HUES6 (cell line): ENCODE data around the gene ADAMTS15.

Experiments
- H3K27ac ChIP-seq: 2 replicates; pipeline ENCODE4 v1.7.0; 2013; ENCODE audit warnings: low read depth, mild to moderate bottlenecking, low read length, inconsistent platforms
- H3K27me3 ChIP-seq: 2 replicates; pipeline ENCODE4 v1.6.1; 2013; ENCODE audit warnings: low read length; ENCODE audit not compliant: control insufficient read depth, insufficient read depth
- H3K36me3 ChIP-seq: 2 replicates; pipeline ENCODE4 v1.6.1; 2013; ENCODE audit warnings: low read length; ENCODE audit not compliant: control insufficient read depth, insufficient read depth
- H3K4me1 ChIP-seq: 2 replicates; pipeline ENCODE4 v1.6.1; 2013; ENCODE audit warnings: low read length; ENCODE audit not compliant: control insufficient read depth, insufficient read depth
- H3K4me3 ChIP-seq: 2 replicates; pipeline ENCODE4 v1.5.1; 2013; ENCODE audit warnings: low read depth, low read length
- H3K9ac ChIP-seq: one replicate; pipeline ENCODE4 v1.6.1; 2013; ENCODE audit warnings: mild to moderate bottlenecking, low read length
- H3K9me3 ChIP-seq: 2 replicates; pipeline ENCODE4 v1.6.1; 2013; ENCODE audit warnings: low read depth, low read length; ENCODE audit not compliant: control insufficient read depth, insufficient read depth

Gene ADAMTS15

GRCh38 chr11:130408401-130408890, 40.0 kb upstream of the ADAMTS15 start:
- peaks cover 10% of the 10 kb centered on the region for H3K27me3 ChIP-seq
- no peak overlapping the region for H3K4me3 ChIP-seq
- peaks cover 27% of the 10 kb centered on the region for H3K4me1 ChIP-seq
- H3K36me3 ChIP-seq = no peaks in the 10 kb centered on the region
- H3K9me3 ChIP-seq = no peaks in the 10 kb centered on the region
- no peak overlapping the region for H3K27ac ChIP-seq
- no peak overlapping the region for H3K9ac ChIP-seq

GRCh38 chr11:130408901-130409300, 39.5 kb upstream of the ADAMTS15 start:
- Histone ChIP-seq H3K4me3 (no peak overlapping the region), H3K4me1 (peaks cover 22% of the 10 kb centered on the region), H3K9ac (no peak overlapping the region), H3K27me3 (peaks cover 10% of the 10 kb centered on the region), H3K36me3 (no peaks in the 10 kb centered on the region), H3K27ac (no peak overlapping the region), H3K9me3 (no peaks in the 10 kb centered on the region)

- H3K36me3 ChIP-seq = no peaks in the 10 kb centered on the region
- H3K4me1 ChIP-seq = peaks cover 14% of the 10 kb centered on the region
- H3K27ac ChIP-seq = no peak overlapping the region
- H3K9ac ChIP-seq = no peak overlapping the region
- no peaks in the 10 kb centered on the region for H3K9me3 ChIP-seq
- H3K27me3 ChIP-seq = peaks cover 10% of the 10 kb centered on the region
- no peak overlapping the region for H3K4me3 ChIP-seq
Measured at GRCh38 chr11:130409594-130410388, 38.7 kb upstream of the ADAMTS15 start.

- Histone ChIP-seq H3K9me3 (no peaks in the 10 kb centered on the region), H3K4me3 (no peak overlapping the region), H3K36me3 (no peaks in the 10 kb centered on the region), H3K27ac (no peak overlapping the region), H3K4me1 (peaks cover 14% of the 10 kb centered on the region; the same call in 1 of the 2 replicates), H3K27me3 (peaks cover 8% of the 10 kb centered on the region; the same call in 1 of the 2 replicates), H3K9ac (no peak overlapping the region)
Measured at GRCh38 chr11:130411223-130411622, 37.2 kb upstream of the ADAMTS15 start.

- Histone ChIP-seq H3K27me3 (peaks cover 8% of the 10 kb centered on the region; the same call in 1 of the 2 replicates), H3K36me3 (no peaks in the 10 kb centered on the region), H3K27ac (no peak overlapping the region), H3K4me1 (peaks cover 15% of the 10 kb centered on the region; the same call in 1 of the 2 replicates), H3K9me3 (no peaks in the 10 kb centered on the region), H3K9ac (no peak overlapping the region), H3K4me3 (no peak overlapping the region)
Measured at GRCh38 chr11:130413405-130414106, 34.9 kb upstream of the ADAMTS15 start.

GRCh38 chr11:130414107-130415080, 34.1 kb upstream of the ADAMTS15 start:
- peaks cover 20% of the 10 kb centered on the region; the same call in 1 of the 2 replicates for H3K4me1 ChIP-seq
- no peak overlapping the region for H3K27ac ChIP-seq
- peaks cover 8% of the 10 kb centered on the region; the same call in 1 of the 2 replicates for H3K27me3 ChIP-seq
- H3K4me3 ChIP-seq = no peak overlapping the region
- no peak overlapping the region for H3K9ac ChIP-seq
- no peaks in the 10 kb centered on the region for H3K9me3 ChIP-seq
- no peaks in the 10 kb centered on the region for H3K36me3 ChIP-seq

GRCh38 chr11:130415731-130416529, 32.5 kb upstream of the ADAMTS15 start:
- H3K9me3 ChIP-seq = no peaks in the 10 kb centered on the region
- H3K27ac ChIP-seq = no peak overlapping the region
- peaks cover 13% of the 10 kb centered on the region; the same call in 1 of the 2 replicates for H3K4me1 ChIP-seq
- 0 out of 2 replicates have a peak, but pooled peaks cover under 1% of the 10 kb centered on the region for H3K27me3 ChIP-seq
- no peak overlapping the region for H3K4me3 ChIP-seq
- H3K9ac ChIP-seq = no peak overlapping the region
- no peaks in the 10 kb centered on the region for H3K36me3 ChIP-seq

GRCh38 chr11:130416530-130416882, 31.9 kb upstream of the ADAMTS15 start:
- Histone ChIP-seq H3K27ac (no peak overlapping the region), H3K9ac (no peak overlapping the region), H3K4me3 (no peak overlapping the region), H3K4me1 (peaks cover 13% of the 10 kb centered on the region; the same call in 1 of the 2 replicates), H3K9me3 (no peaks in the 10 kb centered on the region), H3K27me3 (no peaks in the 10 kb centered on the region), H3K36me3 (no peaks in the 10 kb centered on the region)

- H3K4me1 ChIP-seq = peaks cover 13% of the 10 kb centered on the region; the same call in 1 of the 2 replicates
- no peaks in the 10 kb centered on the region for H3K27me3 ChIP-seq
- H3K9ac ChIP-seq = no peak overlapping the region
- no peaks in the 10 kb centered on the region for H3K36me3 ChIP-seq
- no peak overlapping the region for H3K4me3 ChIP-seq
- no peak overlapping the region for H3K27ac ChIP-seq
- H3K9me3 ChIP-seq = no peaks in the 10 kb centered on the region
Measured at GRCh38 chr11:130416906-130417305, 31.5 kb upstream of the ADAMTS15 start.

- Histone ChIP-seq H3K27ac (no peak overlapping the region), H3K4me1 (peaks cover 13% of the 10 kb centered on the region; the same call in 1 of the 2 replicates), H3K9ac (no peak overlapping the region), H3K9me3 (no peaks in the 10 kb centered on the region), H3K36me3 (no peaks in the 10 kb centered on the region), H3K27me3 (no peaks in the 10 kb centered on the region; the same call in 1 of the 2 replicates), H3K4me3 (no peak overlapping the region)
Measured at GRCh38 chr11:130418210-130418609, 30.2 kb upstream of the ADAMTS15 start.
